OCI-LY7 (cell line): ENCODE data around the gene NRG2.

Experiments used
- CTCF ChIP-seq: fragments of 200-600 bp; sonication (generic); conservative IDR thresholded peaks from 2 replicates; pipeline ENCODE4 v1.5.1; 2014; ENCODE audit warnings: mild to moderate bottlenecking, antibody characterized with exemption, low read length, moderate library complexity, mixed read lengths
- EZH2phosphoT487 ChIP-seq: fragments of 200-600 bp; sonication (generic); IDR thresholded peaks from 2 replicates; pipeline ENCODE4 v1.6.1; 2018; ENCODE audit warnings: low read depth, borderline replicate concordance, mild to moderate bottlenecking, mixed run types, antibody characterized with exemption, low read length, moderate library complexity, mixed read lengths

- TF ChIP-seq CTCF (no peak), EZH2phosphoT487 (no peak)
These were observed 29.7 kb upstream of the NRG2 start for GRCh38 chr5:140072812-140073211.
